H1 (cell line): ENCODE data around the gene RAB9B. TPM values are rescaled to one million over a fixed set of nuclear protein-coding genes. Genes with fewer than 3 reads are reported as not detected.

ENCODE experiments used
- BCL11A ChIP-seq, 2 experiments: IDR thresholded peaks; one replicate each; pipeline ENCODE4 v1.6.1; 2011; ENCODE audit warnings: low read depth in 2 of 2, low read length in 2 of 2, mild to moderate bottlenecking in 2 of 2
- SIN3A ChIP-seq, 2 experiments: IDR thresholded peaks in 1 of 2; conservative IDR thresholded peaks in 1 of 2; 2 replicates each; pipeline ENCODE4 v1.6.1; 2011 to 2012; ENCODE audit warnings: low read length in 2 of 2, improper control_type of control experiment in 1 of 2, low read depth in 1 of 2, mild to moderate bottlenecking in 1 of 2
- SIRT6 ChIP-seq: IDR thresholded peaks from one replicate; pipeline ENCODE4 v1.7.1; 2012; ENCODE audit warnings: low read length, inconsistent platforms
- YY1 ChIP-seq: IDR thresholded peaks from 2 replicates; pipeline ENCODE4 v1.6.1; 2011; ENCODE audit warnings: low read depth, mild to moderate bottlenecking, low read length
- polyA plus RNA-seq, 7 experiments: library from polyadenylated mRNA; depleted of rRNA in 3 of 7; stranded (reverse) in 5 of 7; unstranded in 2 of 7; fragments of >200 nt in 5 of 7; fragments of 200-250 nt in 2 of 7; gene quantifications; 1 replicate in 5 of 7; 2 replicates in 1 of 7; 4 replicates in 1 of 7; pipeline versions ENCODE4 v1.2.1 to v1.2.3, GENCODE V29; 2011 to 2013; ENCODE audit warnings: missing spikeins in 2 of 7, mixed read lengths in 2 of 7
- total RNA-seq: library from RNA; stranded (reverse); fragmentation: NEBNext Ultra II Directional; extraction: Animal tissue kit (Norgen Biotek cat#: 25700); gene quantifications from 2 replicates; pipeline ENCODE4 v1.2.1, GENCODE V29; 2021

The RAB9B gene
- total and polyA plus RNA-seq, 2 of the 8 experiments (the other 6 are each of a cell fraction or from before 2014, with no cell fraction given), result 0.26 to 0.56 TPM

DNA sequence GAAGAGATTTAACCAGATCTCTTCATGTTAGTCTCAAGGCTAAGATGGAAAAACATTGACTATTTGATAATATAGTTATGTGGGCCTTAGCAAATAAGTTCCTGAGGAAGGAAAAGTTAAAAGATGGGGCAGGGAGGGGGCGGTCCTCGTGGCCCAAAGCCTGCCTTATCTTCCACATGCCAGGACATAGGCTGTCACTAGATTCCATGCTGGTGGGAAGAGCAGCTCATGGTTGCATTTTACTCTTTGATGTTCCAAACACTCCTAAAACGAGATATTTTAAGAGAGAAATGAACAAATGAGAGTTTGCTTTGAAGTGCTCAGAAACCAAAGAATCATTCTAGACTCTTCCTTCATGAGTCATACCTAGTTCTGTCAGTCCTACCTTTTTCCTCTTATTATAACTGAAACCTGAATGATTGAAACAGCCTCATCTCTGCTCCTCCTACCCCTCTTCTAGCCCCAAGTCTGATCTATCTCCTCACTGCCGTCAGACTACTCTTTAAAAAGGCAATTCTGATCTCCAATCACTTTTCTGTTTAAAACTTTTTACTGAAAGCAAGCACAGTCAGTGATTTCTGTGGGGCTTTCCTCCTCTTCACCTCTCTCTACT, 25.1 kb downstream of the RAB9B start (continued):
- TF ChIP-seq SIN3A (conservative IDR thresholded peaks at IDR 0.05 in 1 of 2, IDR thresholded peaks at IDR 0.05 in 1 of 2; ENCODE audit: low read depth in 1 of 2, low read length in 2 of 2) (no peak), SIRT6 (no peak), YY1 (no peak), BCL11A (IDR thresholded peaks at IDR 0.05; ENCODE audit: low read depth in 2 of 2, low read length in 2 of 2) (no peak)
